Heart left ventricle (tissue), 16 donors: Measurements from ENCODE around the gene GAS2L2. TPM values are rescaled to one million over a fixed set of nuclear protein-coding genes. Genes with fewer than 3 reads are reported as not detected.

Source experiments
- ATAC-seq, 4 donors: fragments of 200-7000 bp; cut with Tn5 transposase; one replicate each; pipeline ENCODE4 v1.9.1; 2020 to 2022; ENCODE audit warnings: moderate library complexity in 4 of 4, mild to moderate bottlenecking in 3 of 4, moderate number of reproducible peaks in 1 of 4
- DNase-seq, 5 donors: peaks; one replicate each; pipeline ENCODE4 v3.0.0-alpha.2; 2020
- H3K27ac ChIP-seq, 12 donors: fragments of 200-600 bp; sonication (generic) in 4 of 12; one replicate each; pipeline versions ENCODE4 v1.5.0 to v1.8.0; 2016 to 2022; ENCODE audit warnings: mild to moderate bottlenecking in 2 of 12
- H3K27me3 ChIP-seq, 9 donors: fragments of 200-600 bp; sonication (generic) in 2 of 9; one replicate each; pipeline versions ENCODE4 v1.5.1 to v1.8.0; 2016 to 2022; ENCODE audit warnings: mild to moderate bottlenecking in 3 of 9
- H3K36me3 ChIP-seq, 9 donors: fragments of 200-600 bp; sonication (generic) in 2 of 9; one replicate each; pipeline versions ENCODE4 v1.5.0 to v1.8.0; 2018 to 2022; ENCODE audit warnings: mild to moderate bottlenecking in 2 of 9
- H3K4me1 ChIP-seq, 12 donors: fragments of 200-600 bp; sonication (generic) in 4 of 12; one replicate each; pipeline versions ENCODE4 v1.5.0 to v1.8.0; 2016 to 2022; ENCODE audit warnings: mild to moderate bottlenecking in 3 of 12
- H3K4me3 ChIP-seq, 12 donors: fragments of 200-600 bp; sonication (generic) in 4 of 12; one replicate each; pipeline versions ENCODE4 v1.5.0 to v1.8.0; 2017 to 2022; ENCODE audit warnings: mild to moderate bottlenecking in 9 of 12, moderate library complexity in 4 of 12
- H3K9me3 ChIP-seq, 12 donors: fragments of 200-600 bp; sonication (generic) in 4 of 12; one replicate each; pipeline versions ENCODE4 v1.5.0 to v1.8.0; 2016 to 2022; ENCODE audit warnings: mild to moderate bottlenecking in 1 of 12
- CTCF ChIP-seq, 12 donors: fragments of 200-600 bp; sonication (generic) in 4 of 12; IDR thresholded peaks; one replicate each; pipeline versions ENCODE4 v1.5.0 to v1.8.0; 2018 to 2022; ENCODE audit warnings: antibody characterized with exemption in 12 of 12, mild to moderate bottlenecking in 5 of 12
- POLR2A ChIP-seq, 2 donors: fragments of 450-650 bp; IDR thresholded peaks; one replicate each; pipeline ENCODE4 v1.6.1; 2017; ENCODE audit warnings: antibody characterized with exemption in 2 of 2, mild to moderate bottlenecking in 2 of 2, moderate library complexity in 2 of 2
- WGBS, 4 donors: extraction: QIAGEN DNeasy Blood & Tissue Kit in 2 of 4; methylation state at CpG; one replicate each; pipeline versions ENCODE4 v1.1.5 to v1.1.7; 2013 to 2018; 5-methylcytosine and 5-hydroxymethylcytosine counted together
- intact Hi-C, 10 donors: fragments of 100-400 bp; cut with DNase I; formaldehyde crosslinking; loops; one replicate each; pipeline versions ENCODE4 v1.11.1 to v1.14.2; 2022
- polyA plus RNA-seq, 2 donors: library from polyadenylated mRNA; stranded (reverse); fragments of 200-250 nt; gene quantifications; one replicate each; pipeline ENCODE4 v1.2.3, GENCODE V29; 2013
- total RNA-seq, 9 donors: library from RNA; depleted of rRNA in 2 of 9; stranded (reverse); fragments of >200 nt in 2 of 9; fragmentation: NEBNext Ultra II Directional in 3 of 9; extraction: Animal tissue kit (Norgen Biotek cat#: 25700) in 3 of 9; gene quantifications; one replicate each; pipeline versions ENCODE4 v1.1.0 to v1.2.4, GENCODE V29; 2016 to 2023
- donor health status: ischemic (EF 13 %, LVEDD 7.1; RV severe dilation, severe dysfunction).
- donor health status: healthy with polysubstance abuse.
- donor health status: DM: no; HTN: yes; CAD: no.
- donor health status: DM: no; HTN: no; CAD: no.
- donor health status: ischemic (EF 25% LVEDD 6.9; RV normal size, moderate dysfunction).
- donor health status: ischemic (EF 25% LVEDD 5.7; RV mildly dilated, moderate dysfunction).
- donor health status: healthy.
- donor health status: DM: yes; HTN: yes; CAD: no.
- donor health status: ischemic (EF 35%, LVEDD 5.7; RV mildly dilated, moderate dysfunction).
- donor health status: nonischemic (EF 11% LVEDD 7.7; RV severe dilation, severe dysfunction).
- donor health status: DM: yes; HTN: yes; CAD: no.
- donor health status: PGD.
- donor health status: ischemic (EF 29% LVEDD 5.4; RV normal size, mild dysfunction).
- donor health status: nonischemic (EF 23%, LVEDD 6.1; RV moderate dilation, normal function).

GAS2L2 gene
- total and polyA plus RNA-seq, 11 donors, result 0.06 to 0.28 (median 0.11) TPM; not detected in 6

- Histone ChIP-seq H3K36me3 (no peaks in the 10 kb centered on the region), H3K27me3 (peaks cover 0 to 41% (median 7%) of the 10 kb centered on the region in 9 donors), H3K4me3 (no peak overlapping the region), H3K27ac (no peak overlapping the region), H3K4me1 (peaks cover 0 to 20% (median 10%) of the 10 kb centered on the region in 12 donors), H3K9me3 (peaks cover 0 to 7% (median 0%) of the 10 kb centered on the region in 12 donors)
- intact Hi-C loops, result no loop called here
- DNase-seq, result no peak
- TF ChIP-seq POLR2A (IDR thresholded peaks at IDR 0.05), result no peak
- no peak for TF ChIP-seq CTCF (IDR thresholded peaks at IDR 0.05)
- WGBS, 4 donors, result 70 to 90% (median 78%) methylated on average over 3 of the region's 3 CpGs
- no peak for ATAC-seq
Measured at GRCh38 chr17:35793257-35793656, 40.2 kb upstream of the GAS2L2 start.

GRCh38 chr17:35791681-35792350, 38.8 kb upstream of the GAS2L2 start:
- WGBS, 4 donors, result 68 to 74% (median 70%) methylated on average over 9 of the region's 9 CpGs
- DNase-seq, result no peak
- Histone ChIP-seq H3K27me3 (peaks cover 0 to 41% (median 7%) of the 10 kb centered on the region in 9 donors), H3K27ac (peak overlapping the region in 1 of 12 donors; percentile 23), H3K36me3 (no peaks in the 10 kb centered on the region), H3K4me1 (peaks cover 0 to 20% (median 10%) of the 10 kb centered on the region in 12 donors), H3K9me3 (peaks cover 0 to 7% (median 0%) of the 10 kb centered on the region in 12 donors), H3K4me3 (no peak overlapping the region)
- ATAC-seq, result no peak
- intact Hi-C loops, result no loop called here
- no peak for TF ChIP-seq CTCF (IDR thresholded peaks at IDR 0.05)
- TF ChIP-seq POLR2A (IDR thresholded peaks at IDR 0.05), result no peak

GRCh38 chr17:35790841-35791240, 37.8 kb upstream of the GAS2L2 start:
- DNase-seq (no peak), ATAC-seq (no peak)
- Histone ChIP-seq H3K9me3 (peaks cover 0 to 7% (median 0%) of the 10 kb centered on the region in 12 donors), H3K27me3 (peaks cover 0 to 33% (median 7%) of the 10 kb centered on the region in 9 donors), H3K36me3 (no peaks in the 10 kb centered on the region), H3K4me3 (no peak overlapping the region), H3K4me1 (peaks cover 0 to 18% (median 8%) of the 10 kb centered on the region in 12 donors), H3K27ac (peak overlapping the region in 1 of 12 donors; percentile 5)
- TF ChIP-seq POLR2A (IDR thresholded peaks at IDR 0.05) (no peak), CTCF (IDR thresholded peaks at IDR 0.05) (no peak)
- WGBS, 4 donors, result 94 to 100% (median 99%) methylated on average over 3 of the region's 3 CpGs
- intact Hi-C loops, result no loop called here

- peaks cover 0 to 7% (median 0%) of the 10 kb centered on the region in 12 donors for H3K9me3 ChIP-seq
- no peaks in the 10 kb centered on the region for H3K36me3 ChIP-seq
- DNase-seq (no peak), ATAC-seq (peak in 3 of 4 donors; percentile 16 to 59 (median 57))
- no peak overlapping the region for H3K4me3 ChIP-seq
- H3K4me1 ChIP-seq, result peaks cover 0 to 13% (median 6%) of the 10 kb centered on the region in 12 donors
- intact Hi-C loops, result no loop called here
- peaks cover 0 to 12% (median 0%) of the 10 kb centered on the region in 9 donors for H3K27me3 ChIP-seq
- WGBS, 4 donors, result 65 to 83% (median 69%) methylated on average over 1 to 2 of the region's 2 CpGs
- peak overlapping the region in 1 of 12 donors; percentile 73 for H3K27ac ChIP-seq
- TF ChIP-seq POLR2A (IDR thresholded peaks at IDR 0.05) (no peak), CTCF (IDR thresholded peaks at IDR 0.05) (no peak)
Measured at GRCh38 chr17:35788477-35789368, 35.7 kb upstream of the GAS2L2 start.
